DND-41 (cell line): ENCODE measurements around the gene PLOD2.

Experiments used
- ATAC-seq: fragments of 200-7000 bp; cut with Tn5 transposase; 3 replicates; pipeline ENCODE4 v1.9.1; 2021; ENCODE audit warnings: low read depth; ENCODE audit not compliant: insufficient read depth
- DNase-seq: peaks from one replicate; pipeline ENCODE4 v3.0.0-alpha.2; 2020
- H2AFZ ChIP-seq: 2 replicates; pipeline ENCODE4 v1.6.0; 2012; ENCODE audit warnings: low read depth, low read length
- H3K27ac ChIP-seq: 2 replicates; pipeline ENCODE4 v1.5.1; 2012; ENCODE audit warnings: low read length, inconsistent platforms
- H3K27me3 ChIP-seq: fragments of 200-600 bp; sonication (generic); 2 replicates; pipeline ENCODE4 v1.6.0; 2012; ENCODE audit warnings: low read length, mild to moderate bottlenecking, inconsistent platforms; ENCODE audit not compliant: insufficient read depth, poor library complexity
- H3K36me3 ChIP-seq: 2 replicates; pipeline ENCODE4 v1.5.1; 2012; ENCODE audit warnings: low read length, inconsistent platforms; ENCODE audit not compliant: insufficient read depth
- H3K4me1 ChIP-seq: 2 replicates; pipeline ENCODE4 v1.5.1; 2012; ENCODE audit warnings: mild to moderate bottlenecking, low read length; ENCODE audit not compliant: insufficient read depth
- H3K4me2 ChIP-seq: 2 replicates; pipeline ENCODE4 v1.6.0; 2012; ENCODE audit warnings: mild to moderate bottlenecking, moderate library complexity, low read length, inconsistent platforms; ENCODE audit not compliant: insufficient read depth
- H3K4me3 ChIP-seq, 2 experiments: fragments of 200-600 bp in 1 of 2; shearing (Covaris generic) in 1 of 2; 2 replicates each; pipeline ENCODE4 v1.5.1; 2012 to 2016; ENCODE audit warnings: inconsistent platforms in 2 of 2, low read length in 2 of 2, mild to moderate bottlenecking in 2 of 2, low read depth in 1 of 2, moderate library complexity in 1 of 2
- H3K79me2 ChIP-seq: 2 replicates; pipeline ENCODE4 v1.6.0; 2012; ENCODE audit warnings: low read length, inconsistent platforms; ENCODE audit not compliant: insufficient read depth
- H3K9ac ChIP-seq: 2 replicates; pipeline ENCODE4 v1.6.0; 2012; ENCODE audit warnings: low read depth, mild to moderate bottlenecking, inconsistent platforms, low read length, moderate library complexity
- H3K9me3 ChIP-seq: 2 replicates; pipeline ENCODE4 v1.5.1; 2012; ENCODE audit warnings: low read length, moderate library complexity, mild to moderate bottlenecking, inconsistent platforms; ENCODE audit not compliant: insufficient read depth, severe bottlenecking
- H4K20me1 ChIP-seq: 2 replicates; pipeline ENCODE4 v1.6.0; 2012; ENCODE audit warnings: low read length; ENCODE audit not compliant: insufficient read depth
- CTCF ChIP-seq: IDR thresholded peaks from 2 replicates; pipeline ENCODE4 v1.5.1; 2012; ENCODE audit warnings: borderline replicate concordance, low read length, moderate library complexity, mild to moderate bottlenecking; ENCODE audit not compliant: poor library complexity, severe bottlenecking; ENCODE audit errors: extremely low read depth
- EZH2 ChIP-seq: IDR thresholded peaks from 3 replicates; pipeline ENCODE4 v1.6.1; 2012; ENCODE audit warnings: borderline replicate concordance, low read depth, mild to moderate bottlenecking, moderate library complexity, low read length, inconsistent platforms; ENCODE audit not compliant: severe bottlenecking

The PLOD2 gene

GRCh38 chr3:146153429-146153828 is 7.6 kb downstream of the PLOD2 start:
- Histone ChIP-seq H3K4me3 (no peak overlapping the region), H3K27ac (no peak overlapping the region), H3K36me3 (no peaks in the 10 kb centered on the region), H3K27me3 (no peaks in the 10 kb centered on the region), H3K79me2 (no peaks in the 10 kb centered on the region), H2AFZ (no peak overlapping the region), H4K20me1 (no peaks in the 10 kb centered on the region), H3K9ac (no peak overlapping the region), H3K4me2 (no peak overlapping the region), H3K4me1 (no peaks in the 10 kb centered on the region), H3K9me3 (no peaks in the 10 kb centered on the region)
- ATAC-seq (no peak), DNase-seq (no peak)
- TF ChIP-seq CTCF, result no peak
- no peak for TF ChIP-seq EZH2

DNA sequence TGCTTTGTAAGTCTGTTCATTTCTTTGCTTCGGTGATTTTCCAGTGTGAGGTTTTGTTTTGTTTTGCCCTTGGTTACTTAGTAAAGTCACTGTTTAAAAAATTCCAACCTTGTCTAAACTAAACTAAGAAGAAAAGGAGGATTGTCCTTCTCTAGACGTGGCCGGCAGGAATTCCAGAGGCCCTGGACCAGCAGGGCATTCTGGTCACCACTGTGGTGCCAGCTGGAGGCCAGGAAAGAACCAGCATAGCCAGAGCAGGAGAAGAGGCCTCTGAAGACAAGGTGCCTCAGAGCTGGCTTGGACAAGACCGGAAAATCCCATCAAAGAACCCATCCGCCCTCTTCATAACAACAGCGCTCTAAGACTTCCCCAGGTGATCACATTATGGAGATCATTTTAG is 8.2 kb downstream of the PLOD2 start:
- Histone ChIP-seq H3K9me3 (no peaks in the 10 kb centered on the region), H3K9ac (no peak overlapping the region), H4K20me1 (no peaks in the 10 kb centered on the region), H3K4me3 (no peak overlapping the region), H3K79me2 (no peaks in the 10 kb centered on the region), H3K36me3 (no peaks in the 10 kb centered on the region), H3K27ac (no peak overlapping the region), H3K4me1 (no peaks in the 10 kb centered on the region), H3K4me2 (no peak overlapping the region), H3K27me3 (no peaks in the 10 kb centered on the region), H2AFZ (no peak overlapping the region)
- DNase-seq (no peak), ATAC-seq (no peak)
- TF ChIP-seq CTCF (no peak), EZH2 (no peak)

DNA sequence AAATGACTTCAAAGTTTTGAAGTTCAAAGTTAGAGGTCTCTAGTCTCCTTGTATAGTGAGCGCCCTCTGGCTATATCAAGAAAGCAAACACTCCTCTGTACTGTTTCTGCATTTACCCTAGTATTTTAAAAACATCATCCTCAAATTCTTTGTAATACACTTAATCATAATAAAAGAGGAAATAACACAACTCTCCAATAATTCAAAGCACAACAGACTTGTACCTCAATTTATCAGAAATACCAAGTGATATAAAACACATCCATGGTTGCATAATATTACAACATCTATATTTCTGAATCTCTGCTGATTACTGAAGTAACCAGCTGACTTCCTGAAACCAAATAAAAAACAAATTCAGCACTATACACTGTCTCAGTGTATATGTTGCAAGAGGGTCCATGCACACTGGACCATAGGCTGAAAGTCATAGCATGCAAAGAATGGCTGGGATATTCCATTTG is 12.5 kb downstream of the PLOD2 start:
- Histone ChIP-seq H3K27me3 (no peaks in the 10 kb centered on the region), H3K9ac (no peak overlapping the region), H3K4me1 (no peaks in the 10 kb centered on the region), H4K20me1 (no peaks in the 10 kb centered on the region), H3K27ac (no peak overlapping the region), H2AFZ (no peak overlapping the region), H3K9me3 (no peaks in the 10 kb centered on the region), H3K79me2 (no peaks in the 10 kb centered on the region), H3K4me2 (no peak overlapping the region), H3K36me3 (no peaks in the 10 kb centered on the region), H3K4me3 (no peak overlapping the region)
- TF ChIP-seq CTCF (no peak), EZH2 (no peak)
- ATAC-seq, result no peak
- DNase-seq, result no peak

- H3K79me2 ChIP-seq, result no peaks in the 10 kb centered on the region
- no peak overlapping the region for H3K4me3 ChIP-seq
- no peaks in the 10 kb centered on the region for H3K4me1 ChIP-seq
- DNase-seq, result no peak
- H3K27me3 ChIP-seq, result no peaks in the 10 kb centered on the region
- no peaks in the 10 kb centered on the region for H3K36me3 ChIP-seq
- H3K9me3 ChIP-seq, result no peaks in the 10 kb centered on the region
- H3K4me2 ChIP-seq, result no peak overlapping the region
- no peak overlapping the region for H2AFZ ChIP-seq
- ATAC-seq, result no peak
- no peak overlapping the region for H3K27ac ChIP-seq
- no peaks in the 10 kb centered on the region for H4K20me1 ChIP-seq
- no peak for TF ChIP-seq EZH2
- no peak for TF ChIP-seq CTCF
- H3K9ac ChIP-seq, result no peak overlapping the region
These were observed 15.3 kb downstream of the PLOD2 start for GRCh38 chr3:146145642-146146041.
